HEK293 (cell line): ENCODE measurements around the gene SYTL3.

Source experiments
- CTCF ChIA-PET: fragments of 350-600 bp; formaldehyde crosslinking; extraction: SDS; loops from one replicate; lab custom pipeline; 2021; ENCODE audit warnings: antibody characterized with exemption; lab: Yijun Ruan, JAX
- POLR2A ChIA-PET: fragments of 300-600 bp; formaldehyde crosslinking; extraction: SDS; loops from one replicate; lab custom pipeline; 2020; ENCODE audit warnings: antibody characterized with exemption, inconsistent platforms; lab: Yijun Ruan, JAX
- H3K27ac ChIP-seq: fragments of 200-500 bp; sonication (Bioruptor generic); 2 replicates; pipeline ENCODE4 v1.5.1; 2014; ENCODE audit warnings: low read depth, low read length, control low read depth, inconsistent platforms; ENCODE audit errors: extremely low read depth
- H3K36me3 ChIP-seq, 2 experiments: fragments of 200-500 bp in 1 of 2; sonication (Bioruptor generic) in 1 of 2; 1 replicate in 1 of 2; 2 replicates in 1 of 2; pipeline ENCODE4 v1.5.1; 2014 to 2017; ENCODE audit warnings: inconsistent platforms in 2 of 2, low read length in 2 of 2; ENCODE audit not compliant: control insufficient read depth in 2 of 2, insufficient read depth in 1 of 2
- H3K4me1 ChIP-seq: fragments of 200-500 bp; sonication (Bioruptor generic); 2 replicates; pipeline ENCODE4 v1.5.1; 2014; ENCODE audit warnings: mild to moderate bottlenecking, low read length, inconsistent platforms; ENCODE audit not compliant: control insufficient read depth, insufficient read depth
- H3K4me3 ChIP-seq: 2 replicates; pipeline ENCODE4 v1.5.1; 2011; ENCODE audit warnings: low read depth, mild to moderate bottlenecking, control low read depth, low read length, moderate library complexity
- H3K9me3 ChIP-seq: fragments of 200-500 bp; sonication (Bioruptor generic); 2 replicates; pipeline ENCODE4 v1.5.1; 2014; ENCODE audit warnings: low read depth, low read length, inconsistent platforms; ENCODE audit not compliant: control insufficient read depth, insufficient read depth
- GLIS2 ChIP-seq: fragments of 450-650 bp; formaldehyde crosslinking; IDR thresholded peaks from 2 replicates; pipeline ENCODE4 v1.5.1; 2016; ENCODE audit warnings: missing biosample characterization, missing genetic modification characterization
- HIC1 ChIP-seq: fragments of 450-650 bp; formaldehyde crosslinking; IDR thresholded peaks from 2 replicates; pipeline ENCODE4 v1.5.1; 2016; ENCODE audit warnings: missing biosample characterization, missing genetic modification characterization
- HOXA7 ChIP-seq: sonication (generic); formaldehyde crosslinking; IDR thresholded peaks from 2 replicates; pipeline ENCODE4 v1.8.1; 2022; ENCODE audit warnings: missing genetic modification reagents, borderline replicate concordance
- IKZF3 ChIP-seq: fragments of 450-650 bp; IDR thresholded peaks from 2 replicates; pipeline ENCODE4 v1.5.0; 2018; ENCODE audit warnings: missing biosample characterization, mild to moderate bottlenecking, missing genetic modification characterization, moderate library complexity
- INSM2 ChIP-seq: fragments of 450-650 bp; formaldehyde crosslinking; IDR thresholded peaks from 2 replicates; pipeline ENCODE4 v1.5.1; 2016; ENCODE audit warnings: missing biosample characterization, missing genetic modification characterization
- KLF16 ChIP-seq: fragments of 450-650 bp; formaldehyde crosslinking; IDR thresholded peaks from 2 replicates; pipeline ENCODE4 v1.5.1; 2017; ENCODE audit warnings: missing biosample characterization, missing genetic modification characterization
- REPIN1 ChIP-seq: fragments of 450-650 bp; formaldehyde crosslinking; IDR thresholded peaks from 2 replicates; pipeline ENCODE4 v1.5.1; 2017; ENCODE audit warnings: missing biosample characterization, missing genetic modification characterization, low read depth
- ZBTB17 ChIP-seq: fragments of 450-650 bp; formaldehyde crosslinking; IDR thresholded peaks from 2 replicates; pipeline ENCODE4 v1.5.1; 2016; ENCODE audit warnings: missing biosample characterization, missing genetic modification characterization
- ZBTB49 ChIP-seq: fragments of 450-650 bp; formaldehyde crosslinking; IDR thresholded peaks from 2 replicates; pipeline ENCODE4 v1.5.1; 2016; ENCODE audit warnings: missing biosample characterization, missing genetic modification characterization, low read depth
- ZNF16 ChIP-seq: fragments of 450-650 bp; formaldehyde crosslinking; IDR thresholded peaks from 2 replicates; pipeline ENCODE4 v1.5.1; 2016; ENCODE audit warnings: low read depth, missing biosample characterization, missing genetic modification characterization
- ZNF311 ChIP-seq: fragments of 450-650 bp; formaldehyde crosslinking; IDR thresholded peaks from 2 replicates; pipeline ENCODE4 v1.5.1; 2017; ENCODE audit warnings: missing biosample characterization, missing genetic modification characterization, borderline replicate concordance
- ZNF335 ChIP-seq: fragments of 450-650 bp; formaldehyde crosslinking; conservative IDR thresholded peaks from 2 replicates; pipeline ENCODE4 v1.5.1; 2016; ENCODE audit warnings: missing biosample characterization, missing genetic modification characterization
- ZNF501 ChIP-seq: fragments of 450-650 bp; formaldehyde crosslinking; IDR thresholded peaks from 2 replicates; pipeline ENCODE4 v1.5.1; 2016; ENCODE audit warnings: missing biosample characterization, missing genetic modification characterization
- ZNF513 ChIP-seq: fragments of 450-650 bp; IDR thresholded peaks from 2 replicates; pipeline ENCODE4 v1.5.1; 2018; ENCODE audit warnings: missing biosample characterization, missing genetic modification characterization
- ZNF626 ChIP-seq: fragments of 450-650 bp; sonication (Bioruptor Pico); formaldehyde crosslinking; IDR thresholded peaks from 2 replicates; pipeline ENCODE4 v1.5.1; 2018; ENCODE audit warnings: missing biosample characterization, missing genetic modification characterization, inconsistent platforms
- ZNF629 ChIP-seq: fragments of 450-650 bp; formaldehyde crosslinking; IDR thresholded peaks from 2 replicates; pipeline ENCODE4 v1.5.1; 2017; ENCODE audit warnings: missing biosample characterization, missing genetic modification characterization
- ZNF658 ChIP-seq: fragments of 450-650 bp; formaldehyde crosslinking; IDR thresholded peaks from 2 replicates; pipeline ENCODE4; 2016; ENCODE audit warnings: missing biosample characterization, missing genetic modification characterization
- ZNF747 ChIP-seq: fragments of 450-650 bp; formaldehyde crosslinking; IDR thresholded peaks from 2 replicates; pipeline ENCODE4 v1.5.1; 2016; ENCODE audit warnings: missing biosample characterization, missing genetic modification characterization
- ZNF777 ChIP-seq: fragments of 450-650 bp; formaldehyde crosslinking; IDR thresholded peaks from 2 replicates; pipeline ENCODE4 v1.5.1; 2017; ENCODE audit warnings: missing biosample characterization, missing genetic modification characterization, borderline replicate concordance
- ZNF785 ChIP-seq: fragments of 450-650 bp; formaldehyde crosslinking; IDR thresholded peaks from 2 replicates; pipeline ENCODE4 v1.5.1; 2016; ENCODE audit warnings: missing biosample characterization, missing genetic modification characterization
- ZSCAN4 ChIP-seq: fragments of 450-650 bp; formaldehyde crosslinking; IDR thresholded peaks from 2 replicates; pipeline ENCODE4 v1.5.1; 2017; ENCODE audit warnings: missing biosample characterization, missing genetic modification characterization
- TF ChIP-seq, protein P1 (sequence below): fragments of 450-650 bp; formaldehyde crosslinking; conservative IDR thresholded peaks from 2 replicates; pipeline ENCODE4 v1.5.1; 2016; ENCODE audit warnings: low read depth, missing biosample characterization, missing genetic modification characterization

The SYTL3 gene

DNA sequence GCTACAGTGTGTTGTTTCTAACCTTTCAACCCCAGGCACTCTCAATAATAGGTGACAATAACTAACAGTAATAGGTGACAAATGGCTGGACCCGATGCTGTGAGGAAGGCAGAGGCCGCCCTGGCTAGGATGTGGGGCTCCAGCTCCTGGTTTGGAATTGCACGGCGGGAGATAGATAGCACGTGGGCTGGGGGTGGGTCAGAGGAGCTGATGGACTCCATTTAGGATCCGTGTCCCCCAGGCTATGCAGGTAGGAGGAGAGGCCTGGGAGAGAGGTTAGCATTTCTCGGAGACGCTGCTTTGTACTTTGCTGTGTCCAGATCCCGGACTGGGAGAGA lies 107.9 kb downstream of the SYTL3 start:
- H3K27ac ChIP-seq: no peak overlapping the region
- CTCF ChIA-PET: interaction anchor here (0.5 to 1.9 kb wide), 3 partner anchors 15 to 237 kb away, joined by 3 to 9 read pairs (median 4); no protein-coding TSS in a partner anchor
- H3K36me3 ChIP-seq: no peaks in the 10 kb centered on the region
- H3K9me3 ChIP-seq: no peaks in the 10 kb centered on the region
- no peak overlapping the region for H3K4me3 ChIP-seq
- TF ChIP-seq REPIN1 (tag by site-specific recombination): no peak
- no peak for TF ChIP-seq ZNF629 (tag by site-specific recombination)
- TF ChIP-seq ZSCAN4 (tag by site-specific recombination): no peak
- no peak for TF ChIP-seq ZNF311 (tag by site-specific recombination)
- TF ChIP-seq ZNF335 (tag by site-specific recombination): no peak
- no peak for TF ChIP-seq ZNF513 (tag by site-specific recombination)
- TF ChIP-seq ZNF626 (tag by site-specific recombination): no peak
- no peak for TF ChIP-seq ZNF747 (tag by site-specific recombination)
- TF ChIP-seq ZBTB49: no peak
- TF ChIP-seq INSM2 (tag by site-specific recombination): no peak
- no peak for TF ChIP-seq ZNF658 (tag by site-specific recombination)
- POLR2A ChIA-PET: interaction anchor here (0.9 to 1.6 kb wide), 3 partner anchors 10 to 96 kb away, joined by 3 to 8 read pairs (median 3); no protein-coding TSS in a partner anchor
- H3K4me1 ChIP-seq: peaks cover 4% of the 10 kb centered on the region; the same call in 1 of the 2 replicates

GRCh38 chr6:158758451-158758860 lies 108.6 kb downstream of the SYTL3 start:
- H3K4me3 ChIP-seq: no peak overlapping the region
- peak; percentile 40; the same call in 1 of the 2 replicates for TF ChIP-seq ZBTB17
- TF ChIP-seq ZNF501 (tag by site-specific recombination): no peak
- peak; percentile 46; the same call in 1 of the 2 replicates for TF ChIP-seq HIC1 (tag by site-specific recombination)
- no peak for TF ChIP-seq KLF16 (tag by site-specific recombination)
- no peak for TF ChIP-seq HOXA7 (CRISPR knock-in tag)
- TF ChIP-seq ZNF16: no peak
- peak; percentile 30; the same call in 1 of the 2 replicates for TF ChIP-seq IKZF3 (tag by site-specific recombination)
- TF ChIP-seq, protein P1, sequence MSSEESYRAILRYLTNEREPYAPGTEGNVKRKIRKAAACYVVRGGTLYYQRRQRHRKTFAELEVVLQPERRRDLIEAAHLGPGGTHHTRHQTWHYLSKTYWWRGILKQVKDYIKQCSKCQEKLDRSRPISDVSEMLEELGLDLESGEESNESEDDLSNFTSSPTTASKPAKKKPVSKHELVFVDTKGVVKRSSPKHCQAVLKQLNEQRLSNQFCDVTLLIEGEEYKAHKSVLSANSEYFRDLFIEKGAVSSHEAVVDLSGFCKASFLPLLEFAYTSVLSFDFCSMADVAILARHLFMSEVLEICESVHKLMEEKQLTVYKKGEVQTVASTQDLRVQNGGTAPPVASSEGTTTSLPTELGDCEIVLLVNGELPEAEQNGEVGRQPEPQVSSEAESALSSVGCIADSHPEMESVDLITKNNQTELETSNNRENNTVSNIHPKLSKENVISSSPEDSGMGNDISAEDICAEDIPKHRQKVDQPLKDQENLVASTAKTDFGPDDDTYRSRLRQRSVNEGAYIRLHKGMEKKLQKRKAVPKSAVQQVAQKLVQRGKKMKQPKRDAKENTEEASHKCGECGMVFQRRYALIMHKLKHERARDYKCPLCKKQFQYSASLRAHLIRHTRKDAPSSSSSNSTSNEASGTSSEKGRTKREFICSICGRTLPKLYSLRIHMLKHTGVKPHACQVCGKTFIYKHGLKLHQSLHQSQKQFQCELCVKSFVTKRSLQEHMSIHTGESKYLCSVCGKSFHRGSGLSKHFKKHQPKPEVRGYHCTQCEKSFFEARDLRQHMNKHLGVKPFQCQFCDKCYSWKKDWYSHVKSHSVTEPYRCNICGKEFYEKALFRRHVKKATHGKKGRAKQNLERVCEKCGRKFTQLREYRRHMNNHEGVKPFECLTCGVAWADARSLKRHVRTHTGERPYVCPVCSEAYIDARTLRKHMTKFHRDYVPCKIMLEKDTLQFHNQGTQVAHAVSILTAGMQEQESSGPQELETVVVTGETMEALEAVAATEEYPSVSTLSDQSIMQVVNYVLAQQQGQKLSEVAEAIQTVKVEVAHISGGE (tag by site-specific recombination): no peak
- no peak for TF ChIP-seq ZNF777 (tag by site-specific recombination)
- TF ChIP-seq ZNF785 (tag by site-specific recombination): no peak
- TF ChIP-seq GLIS2 (tag by site-specific recombination): peak; percentile 64

More at GRCh38 chr6:158758451-158758860, 108.6 kb downstream of the SYTL3 start:
- no peaks in the 10 kb centered on the region for H3K9me3 ChIP-seq
- peaks cover 4% of the 10 kb centered on the region; the same call in 1 of the 2 replicates for H3K4me1 ChIP-seq
- ChIA-PET POLR2A (interaction anchor here (0.7 to 1.6 kb wide), 3 partner anchors 10 to 95 kb away, joined by 3 to 8 read pairs (median 5); no protein-coding TSS in a partner anchor), CTCF (interaction anchor here (1.9 kb wide), 1 partner anchor 40 kb away, joined by 9 read pairs; no protein-coding TSS in a partner anchor)
- H3K27ac ChIP-seq: no peak overlapping the region
- H3K36me3 ChIP-seq: no peaks in the 10 kb centered on the region
